Measurements from ENCODE around the gene HBS1L.

HBS1L gene

GRCh38 chr6:135073756-135074393 is 19.3 kb upstream of the HBS1L start:
- Histone ChIP-seq H3K27me3 (peaks cover 0 to 2% of the 10 kb centered on the region in 2 donors), H3K9me3 (no peaks in the 10 kb centered on the region), H3K4me3 (no peak overlapping the region), H3K27ac (no peak overlapping the region), H3K4me1 (no peaks in the 10 kb centered on the region), H3K36me3 (no peaks in the 10 kb centered on the region)
- TF ChIP-seq, protein P1, sequence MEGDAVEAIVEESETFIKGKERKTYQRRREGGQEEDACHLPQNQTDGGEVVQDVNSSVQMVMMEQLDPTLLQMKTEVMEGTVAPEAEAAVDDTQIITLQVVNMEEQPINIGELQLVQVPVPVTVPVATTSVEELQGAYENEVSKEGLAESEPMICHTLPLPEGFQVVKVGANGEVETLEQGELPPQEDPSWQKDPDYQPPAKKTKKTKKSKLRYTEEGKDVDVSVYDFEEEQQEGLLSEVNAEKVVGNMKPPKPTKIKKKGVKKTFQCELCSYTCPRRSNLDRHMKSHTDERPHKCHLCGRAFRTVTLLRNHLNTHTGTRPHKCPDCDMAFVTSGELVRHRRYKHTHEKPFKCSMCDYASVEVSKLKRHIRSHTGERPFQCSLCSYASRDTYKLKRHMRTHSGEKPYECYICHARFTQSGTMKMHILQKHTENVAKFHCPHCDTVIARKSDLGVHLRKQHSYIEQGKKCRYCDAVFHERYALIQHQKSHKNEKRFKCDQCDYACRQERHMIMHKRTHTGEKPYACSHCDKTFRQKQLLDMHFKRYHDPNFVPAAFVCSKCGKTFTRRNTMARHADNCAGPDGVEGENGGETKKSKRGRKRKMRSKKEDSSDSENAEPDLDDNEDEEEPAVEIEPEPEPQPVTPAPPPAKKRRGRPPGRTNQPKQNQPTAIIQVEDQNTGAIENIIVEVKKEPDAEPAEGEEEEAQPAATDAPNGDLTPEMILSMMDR (IDR thresholded peaks at IDR 0.05): no peak
- DNase-seq: no peak
- intact Hi-C loops (cut with DNase I; ENCODE audit: low total_unique reads): no loop called here

DNA sequence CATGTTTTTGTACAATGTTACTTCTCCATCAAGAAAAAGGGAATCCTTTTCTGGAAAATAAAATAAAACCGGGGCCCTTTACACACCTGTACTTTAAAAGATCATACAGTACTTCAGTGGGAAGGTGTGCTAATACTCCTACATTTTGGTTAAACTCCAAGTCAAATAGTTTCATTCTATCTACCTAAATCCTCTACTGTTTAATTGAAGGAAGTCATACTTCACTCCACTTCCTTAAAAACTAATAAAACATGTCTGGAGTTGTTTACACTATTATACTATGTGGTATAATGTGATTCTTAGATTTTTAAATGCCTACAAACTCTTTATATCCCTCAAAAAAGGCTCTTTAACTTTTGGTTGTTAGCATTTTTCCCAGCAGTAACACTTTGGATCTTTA is 18.6 kb upstream of the HBS1L start:
- H3K27me3 ChIP-seq: peaks cover 0 to 2% of the 10 kb centered on the region in 2 donors
- H3K4me3 ChIP-seq: no peak overlapping the region
- TF ChIP-seq, protein P1 (IDR thresholded peaks at IDR 0.05): no peak
- intact Hi-C loops (cut with DNase I; ENCODE audit: low total_unique reads): no loop called here
- H3K4me1 ChIP-seq: no peaks in the 10 kb centered on the region
- H3K9me3 ChIP-seq: no peaks in the 10 kb centered on the region
- no peak for DNase-seq
- no peak overlapping the region for H3K27ac ChIP-seq
- no peaks in the 10 kb centered on the region for H3K36me3 ChIP-seq

DNA sequence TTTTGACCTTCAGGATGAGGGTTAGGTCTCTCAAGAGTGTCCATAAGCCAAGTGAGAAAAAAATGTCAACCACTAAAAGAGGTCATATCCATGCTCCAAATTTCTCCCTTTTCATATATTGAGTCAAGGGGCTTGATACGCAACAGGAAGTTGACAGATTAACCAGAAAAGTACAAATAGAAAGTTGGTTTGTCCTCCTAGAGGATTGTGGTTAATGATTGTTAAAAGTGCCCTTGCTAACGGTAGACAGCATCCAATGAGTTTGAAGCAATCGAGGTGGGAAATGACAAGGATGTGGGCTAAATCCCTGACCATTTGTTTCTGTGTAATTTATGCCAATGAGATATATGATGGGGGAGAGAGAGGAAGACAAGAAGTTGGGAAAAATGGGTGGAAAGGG is 18.1 kb upstream of the HBS1L start:
- Histone ChIP-seq H3K4me3 (no peak overlapping the region), H3K27me3 (peaks cover 0 to under 1% of the 10 kb centered on the region in 2 donors), H3K36me3 (no peaks in the 10 kb centered on the region), H3K4me1 (no peaks in the 10 kb centered on the region), H3K27ac (no peak overlapping the region), H3K9me3 (no peaks in the 10 kb centered on the region)
- TF ChIP-seq, protein P1 (IDR thresholded peaks at IDR 0.05): no peak
- DNase-seq: no peak
- intact Hi-C loops (cut with DNase I; ENCODE audit: low total_unique reads): no loop called here

GRCh38 chr6:135071541-135071940 is 16.9 kb upstream of the HBS1L start:
- H3K27ac ChIP-seq: no peak overlapping the region
- no peak for DNase-seq
- H3K4me3 ChIP-seq: no peak overlapping the region
- intact Hi-C loops (cut with DNase I; ENCODE audit: low total_unique reads): no loop called here
- no peaks in the 10 kb centered on the region for H3K27me3 ChIP-seq
- TF ChIP-seq, protein P1 (IDR thresholded peaks at IDR 0.05): no peak
- H3K4me1 ChIP-seq: no peaks in the 10 kb centered on the region
- H3K9me3 ChIP-seq: no peaks in the 10 kb centered on the region
- no peaks in the 10 kb centered on the region for H3K36me3 ChIP-seq

DNA sequence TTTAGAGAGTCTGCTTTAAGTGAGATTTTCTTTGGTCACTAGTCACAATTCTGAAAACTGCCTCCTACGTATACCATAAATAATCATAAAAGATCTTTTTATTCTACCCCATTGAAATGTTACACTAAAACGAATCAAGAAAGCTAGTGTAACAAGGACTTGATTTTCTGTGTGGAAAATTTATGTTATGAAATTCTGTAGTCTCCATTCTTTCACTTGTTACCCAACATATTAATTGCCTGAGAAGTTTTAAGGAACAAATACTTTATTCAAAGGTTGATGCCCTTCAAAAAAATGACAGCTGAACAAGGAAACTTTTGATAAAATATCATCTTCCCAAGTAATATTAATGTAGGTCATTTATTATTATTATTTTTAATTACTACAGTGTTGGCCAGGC is 13.3 kb upstream of the HBS1L start:
- TF ChIP-seq, protein P1 (IDR thresholded peaks at IDR 0.05): no peak
- no peaks in the 10 kb centered on the region for H3K36me3 ChIP-seq
- intact Hi-C loops (cut with DNase I; ENCODE audit: low total_unique reads): no loop called here
- H3K27me3 ChIP-seq: no peaks in the 10 kb centered on the region
- no peaks in the 10 kb centered on the region for H3K4me1 ChIP-seq
- no peak overlapping the region for H3K27ac ChIP-seq
- no peak for DNase-seq
- no peaks in the 10 kb centered on the region for H3K9me3 ChIP-seq
- H3K4me3 ChIP-seq: no peak overlapping the region

DNA sequence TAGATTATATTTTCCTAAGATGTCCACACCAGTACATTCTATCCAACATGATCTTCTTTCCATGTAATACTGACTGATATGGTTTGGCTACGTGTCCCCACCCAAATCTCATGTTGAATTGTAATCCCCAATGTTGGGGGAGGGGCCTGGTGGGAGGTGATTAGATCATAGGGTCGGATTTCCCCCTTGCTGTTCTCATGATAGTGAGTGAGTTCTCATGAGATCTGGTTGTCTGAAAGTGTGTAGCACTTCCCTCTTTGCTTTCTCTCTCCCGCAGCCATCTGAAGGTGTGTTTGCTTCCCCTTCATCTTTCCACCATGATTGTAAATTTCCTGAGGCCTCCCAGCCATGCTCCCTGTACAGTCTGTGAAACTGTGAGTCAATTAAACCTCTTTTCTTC is 12.2 kb upstream of the HBS1L start:
- Histone ChIP-seq H3K4me1 (no peaks in the 10 kb centered on the region), H3K27me3 (no peaks in the 10 kb centered on the region), H3K36me3 (no peaks in the 10 kb centered on the region), H3K27ac (no peak overlapping the region), H3K4me3 (no peak overlapping the region), H3K9me3 (no peaks in the 10 kb centered on the region)
- no peak for DNase-seq
- TF ChIP-seq, protein P1 (IDR thresholded peaks at IDR 0.05): no peak
- intact Hi-C loops (cut with DNase I; ENCODE audit: low total_unique reads): no loop called here
